Liver (tissue), 9 donors: ENCODE measurements around the gene LGR4. TPM values are rescaled to one million over a fixed set of nuclear protein-coding genes. Genes with fewer than 3 reads are reported as not detected.
A peak's percentile ranks its signal among the peaks of the same experiment; 100 is the strongest.

ENCODE experiments used
- DNase-seq: peaks from one replicate; pipeline ENCODE4 v3.0.0-alpha.2; 2017; ENCODE audit warnings: low spot score
- H3K27ac ChIP-seq, 2 donors: one replicate each; pipeline ENCODE4 v1.7.0; 2013; ENCODE audit warnings: inconsistent platforms in 2 of 2, low read length in 2 of 2, control low read depth in 1 of 2, low read depth in 1 of 2, mild to moderate bottlenecking in 1 of 2
- H3K27me3 ChIP-seq, 4 donors: one replicate each; pipeline versions ENCODE4 v1.6.1 to v1.7.0; 2013; ENCODE audit warnings: low read length in 3 of 4, inconsistent platforms in 1 of 4, mild to moderate bottlenecking in 1 of 4, moderate library complexity in 1 of 4; ENCODE audit not compliant: control insufficient read depth in 4 of 4, insufficient read depth in 4 of 4
- H3K36me3 ChIP-seq, 4 donors: one replicate each; pipeline versions ENCODE4 v1.6.1 to v1.7.0; 2013; ENCODE audit warnings: low read length in 3 of 4, mild to moderate bottlenecking in 3 of 4, low read depth in 1 of 4, moderate library complexity in 1 of 4; ENCODE audit not compliant: control insufficient read depth in 4 of 4, insufficient read depth in 3 of 4
- H3K4me1 ChIP-seq, 4 donors: one replicate each; pipeline versions ENCODE4 v1.6.1 to v1.7.0; 2013; ENCODE audit warnings: low read length in 3 of 4, mild to moderate bottlenecking in 3 of 4, moderate library complexity in 1 of 4; ENCODE audit not compliant: control insufficient read depth in 4 of 4, insufficient read depth in 4 of 4
- H3K4me3 ChIP-seq, 3 donors: one replicate each; pipeline versions ENCODE4 v1.6.1 to v1.7.0; 2013; ENCODE audit warnings: low read length in 3 of 3, control low read depth in 1 of 3, low read depth in 1 of 3, mild to moderate bottlenecking in 1 of 3
- H3K9ac ChIP-seq, 2 donors: one replicate each; pipeline ENCODE4 v1.7.0; 2013; ENCODE audit warnings: low read length in 2 of 2, mild to moderate bottlenecking in 2 of 2, moderate library complexity in 2 of 2, control low read depth in 1 of 2, low read depth in 1 of 2
- H3K9me3 ChIP-seq, 4 donors: one replicate each; pipeline versions ENCODE4 v1.6.1 to v1.7.0; 2013; ENCODE audit warnings: low read length in 3 of 4; ENCODE audit not compliant: control insufficient read depth in 4 of 4
- ATF3 ChIP-seq: IDR thresholded peaks from 2 replicates; pipeline ENCODE4 v1.6.1; 2016; ENCODE audit warnings: antibody characterized with exemption
- CTCF ChIP-seq: fragments of 150-350 bp; IDR thresholded peaks from 2 replicates; pipeline ENCODE4 v1.5.1; 2017; ENCODE audit warnings: improper control_type of control experiment, low read depth, low read length; ENCODE audit not compliant: missing input control
- EGR1 ChIP-seq, 2 donors: IDR thresholded peaks; 2 replicates each; pipeline ENCODE4 v1.6.1; 2016 to 2018; ENCODE audit warnings: antibody characterized with exemption in 2 of 2, low read depth in 2 of 2
- FOXA1 ChIP-seq: IDR thresholded peaks from 2 replicates; pipeline ENCODE4 v1.6.1; 2016; ENCODE audit warnings: antibody characterized with exemption
- FOXA2 ChIP-seq: IDR thresholded peaks from 2 replicates; pipeline ENCODE4 v1.6.1; 2016; ENCODE audit warnings: antibody characterized with exemption
- GABPA ChIP-seq, 2 donors: IDR thresholded peaks in 1 of 2; conservative IDR thresholded peaks in 1 of 2; 2 replicates each; pipeline ENCODE4 v1.6.1; 2016; ENCODE audit warnings: antibody characterized with exemption in 2 of 2, mild to moderate bottlenecking in 1 of 2, moderate library complexity in 1 of 2
- HNF4A ChIP-seq, 2 donors: conservative IDR thresholded peaks; 2 replicates each; pipeline ENCODE4 v1.6.1; 2016; ENCODE audit warnings: antibody characterized with exemption in 2 of 2, mild to moderate bottlenecking in 2 of 2
- HNF4G ChIP-seq: IDR thresholded peaks from 2 replicates; pipeline ENCODE4 v1.6.1; 2016; ENCODE audit warnings: antibody characterized with exemption
- JUND ChIP-seq, 2 donors: IDR thresholded peaks; 2 replicates each; pipeline ENCODE4 v1.6.1; 2016; ENCODE audit warnings: antibody characterized with exemption in 2 of 2
- MAX ChIP-seq: IDR thresholded peaks from 2 replicates; pipeline ENCODE4 v1.6.1; 2016; ENCODE audit warnings: antibody characterized with exemption
- NR2F2 ChIP-seq: IDR thresholded peaks from 2 replicates; pipeline ENCODE4 v1.6.1; 2016; ENCODE audit warnings: antibody characterized with exemption
- RAD21 ChIP-seq, 2 donors: IDR thresholded peaks; 2 replicates each; pipeline ENCODE4 v1.6.1; 2016; ENCODE audit warnings: antibody characterized with exemption in 2 of 2, mild to moderate bottlenecking in 2 of 2
- REST ChIP-seq: IDR thresholded peaks from 2 replicates; pipeline ENCODE4 v1.6.1; 2016; ENCODE audit warnings: antibody characterized with exemption, mild to moderate bottlenecking
- RXRA ChIP-seq, 2 donors: IDR thresholded peaks; 2 replicates each; pipeline ENCODE4 v1.6.1; 2017 to 2018; ENCODE audit warnings: antibody characterized with exemption in 2 of 2, mild to moderate bottlenecking in 1 of 2
- SP1 ChIP-seq: IDR thresholded peaks from 2 replicates; pipeline ENCODE4 v1.6.1; 2018; ENCODE audit warnings: antibody characterized with exemption, mild to moderate bottlenecking
- TAF1 ChIP-seq: conservative IDR thresholded peaks from 2 replicates; pipeline ENCODE4 v1.6.1; 2016; ENCODE audit warnings: antibody characterized with exemption, mild to moderate bottlenecking
- YY1 ChIP-seq: IDR thresholded peaks from 2 replicates; pipeline ENCODE4 v1.6.1; 2016; ENCODE audit warnings: antibody characterized with exemption, mild to moderate bottlenecking
- ZBTB33 ChIP-seq: IDR thresholded peaks from 2 replicates; pipeline ENCODE4 v1.6.1; 2016; ENCODE audit warnings: antibody characterized with exemption
- WGBS: extraction: QIAGEN DNeasy Blood & Tissue Kit; methylation state at CpG from one replicate; pipeline ENCODE4 v1.1.7; 2013; 5-methylcytosine and 5-hydroxymethylcytosine counted together
- polyA plus RNA-seq, 2 donors: library from polyadenylated mRNA; stranded (reverse) in 1 of 2; unstranded in 1 of 2; fragments of 200-250 nt in 1 of 2; fragments of >200 nt in 1 of 2; fragmentation: Nextera tagmentation in 1 of 2; extraction: Ambion mirVana in 1 of 2; gene quantifications; one replicate each; pipeline versions ENCODE4 v1.2.1 to v1.2.3, GENCODE V29; 2013 to 2015
- total RNA-seq, 2 donors: library from RNA; depleted of rRNA; stranded (reverse); fragments of >200 nt; gene quantifications; one replicate each; pipeline ENCODE4 v1.2.3, GENCODE V29; 2014
- donor health status: healthy.
- donor health status: healthy.
- donor health status: healthy.
- donor health status: healthy.
- donor health status: healthy.

LGR4 gene
- total and polyA plus RNA-seq, 4 donors = 13.7 to 95.3 (median 42.5) TPM

- H3K9me3 ChIP-seq = no peaks in the 10 kb centered on the region
- H3K36me3 ChIP-seq = peaks cover 4 to 5% (median 4%) of the 10 kb centered on the region in 4 donors
- peaks cover 0 to 18% (median 14%) of the 10 kb centered on the region in 4 donors for H3K4me1 ChIP-seq
- no peak for TF ChIP-seq JUND (IDR thresholded peaks at IDR 0.05)
- no peak for TF ChIP-seq MAX
- TF ChIP-seq FOXA1 = no peak
- peak; percentile 20 for TF ChIP-seq REST
- peak; percentile 43 to 55 for TF ChIP-seq RAD21 (IDR thresholded peaks at IDR 0.05)
- TF ChIP-seq EGR1 (IDR thresholded peaks at IDR 0.05; ENCODE audit: low read depth in 2 of 2) = no peak
- no peak for TF ChIP-seq CTCF
- no peak for TF ChIP-seq RXRA (IDR thresholded peaks at IDR 0.05)
- no peak for TF ChIP-seq HNF4G
- no peak for TF ChIP-seq FOXA2
- TF ChIP-seq ZBTB33 = no peak
- TF ChIP-seq TAF1 = no peak
- TF ChIP-seq YY1 = no peak
- TF ChIP-seq HNF4A (conservative IDR thresholded peaks at IDR 0.05) = peak; percentile 54 to 60
- no peak for TF ChIP-seq NR2F2
- peak; percentile 42 for TF ChIP-seq SP1
- no peak for TF ChIP-seq GABPA (IDR thresholded peaks at IDR 0.05 in 1 of 2, conservative IDR thresholded peaks at IDR 0.05 in 1 of 2)
- TF ChIP-seq ATF3 = no peak
- WGBS = 1% methylated on average over 57 of the region's 57 CpGs
- H3K9ac ChIP-seq = peak within 1 kb of the TSS; percentile 65 to 75
- peak within 1 kb of the TSS in 1 of 2 donors; percentile 40 for H3K27ac ChIP-seq
- H3K27me3 ChIP-seq = no peaks in the 10 kb centered on the region
- peak; percentile 91 for DNase-seq
- H3K4me3 ChIP-seq = peak within 1 kb of the TSS; percentile 65 to 86 (median 72)
These were observed 109.6 kb downstream of the LGR4 start, which contains the start of gene CCDC34 for GRCh38 chr11:27362749-27363575. Gene CCDC34, minus strand, starts transcription at chr11:27363215. Its CDS starts 21 bp downstream, at chr11:27363194.
